ENCODE data around the gene PLB1. TPM values are rescaled to one million over a fixed set of nuclear protein-coding genes. Genes with fewer than 3 reads are reported as not detected.

Gene PLB1, protein sequence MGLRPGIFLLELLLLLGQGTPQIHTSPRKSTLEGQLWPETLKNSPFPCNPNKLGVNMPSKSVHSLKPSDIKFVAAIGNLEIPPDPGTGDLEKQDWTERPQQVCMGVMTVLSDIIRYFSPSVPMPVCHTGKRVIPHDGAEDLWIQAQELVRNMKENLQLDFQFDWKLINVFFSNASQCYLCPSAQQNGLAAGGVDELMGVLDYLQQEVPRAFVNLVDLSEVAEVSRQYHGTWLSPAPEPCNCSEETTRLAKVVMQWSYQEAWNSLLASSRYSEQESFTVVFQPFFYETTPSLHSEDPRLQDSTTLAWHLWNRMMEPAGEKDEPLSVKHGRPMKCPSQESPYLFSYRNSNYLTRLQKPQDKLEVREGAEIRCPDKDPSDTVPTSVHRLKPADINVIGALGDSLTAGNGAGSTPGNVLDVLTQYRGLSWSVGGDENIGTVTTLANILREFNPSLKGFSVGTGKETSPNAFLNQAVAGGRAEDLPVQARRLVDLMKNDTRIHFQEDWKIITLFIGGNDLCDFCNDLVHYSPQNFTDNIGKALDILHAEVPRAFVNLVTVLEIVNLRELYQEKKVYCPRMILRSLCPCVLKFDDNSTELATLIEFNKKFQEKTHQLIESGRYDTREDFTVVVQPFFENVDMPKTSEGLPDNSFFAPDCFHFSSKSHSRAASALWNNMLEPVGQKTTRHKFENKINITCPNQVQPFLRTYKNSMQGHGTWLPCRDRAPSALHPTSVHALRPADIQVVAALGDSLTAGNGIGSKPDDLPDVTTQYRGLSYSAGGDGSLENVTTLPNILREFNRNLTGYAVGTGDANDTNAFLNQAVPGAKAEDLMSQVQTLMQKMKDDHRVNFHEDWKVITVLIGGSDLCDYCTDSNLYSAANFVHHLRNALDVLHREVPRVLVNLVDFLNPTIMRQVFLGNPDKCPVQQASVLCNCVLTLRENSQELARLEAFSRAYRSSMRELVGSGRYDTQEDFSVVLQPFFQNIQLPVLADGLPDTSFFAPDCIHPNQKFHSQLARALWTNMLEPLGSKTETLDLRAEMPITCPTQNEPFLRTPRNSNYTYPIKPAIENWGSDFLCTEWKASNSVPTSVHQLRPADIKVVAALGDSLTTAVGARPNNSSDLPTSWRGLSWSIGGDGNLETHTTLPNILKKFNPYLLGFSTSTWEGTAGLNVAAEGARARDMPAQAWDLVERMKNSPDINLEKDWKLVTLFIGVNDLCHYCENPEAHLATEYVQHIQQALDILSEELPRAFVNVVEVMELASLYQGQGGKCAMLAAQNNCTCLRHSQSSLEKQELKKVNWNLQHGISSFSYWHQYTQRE (N-terminal part only)
- 1 to 10 TPM in 2 of 5 donors, under 1 TPM in 3; 0.07 to 2.5 (median 0.58) TPM for total RNA-seq
- total RNA-seq (2013) = 1.4 TPM
- total RNA-seq = 0.27 to 7.3 (median 1.7) reads per million in 29 experiments

DNA sequence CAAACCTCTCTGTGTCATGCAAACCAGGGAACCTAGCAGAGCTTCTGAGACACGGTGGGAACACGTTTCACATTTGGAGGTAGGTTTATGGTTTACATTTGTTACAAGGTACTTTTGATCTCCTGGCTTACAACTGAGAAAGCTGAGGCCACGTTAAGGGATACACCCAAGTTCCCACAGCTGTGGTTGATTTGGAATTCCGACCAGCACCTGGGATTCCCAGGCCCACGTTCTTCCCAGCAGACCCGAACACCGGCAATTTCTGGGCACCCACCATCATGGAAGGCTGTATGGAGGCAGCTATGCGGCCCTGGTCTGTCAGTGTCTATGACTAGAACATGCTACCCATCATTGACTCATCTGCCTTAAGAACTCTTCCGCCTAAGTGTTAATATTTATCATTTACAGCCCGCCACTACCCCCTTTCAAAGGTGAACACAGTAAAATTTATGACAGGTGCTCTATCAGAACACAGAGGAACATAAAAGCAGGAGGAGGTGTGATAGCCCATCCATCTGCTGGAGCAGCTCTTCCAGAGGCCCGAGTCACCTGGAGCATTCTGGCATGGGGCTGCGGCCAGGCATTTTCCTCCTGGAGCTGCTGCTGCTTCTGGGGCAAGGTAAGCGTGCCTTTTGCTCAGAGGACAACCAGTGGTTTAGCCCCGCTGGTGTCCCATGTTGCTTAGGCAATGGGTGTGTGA lies at the start of gene PLB1:
PLB1 (plus strand) TSS at position 510 of the 700 bp plus-strand sequence; CDS start at position 565, 55 bp downstream.
- no peaks in the 10 kb centered on the region for H3K4me1 ChIP-seq (ENCODE audit: control insufficient read depth in 1 of 2, extremely low read depth in 1 of 2, insufficient read depth in 2 of 2, low read length in 2 of 2)
- DNase-seq (no peak), ATAC-seq (replicated peaks in 1 of 4) (no peak)
- no peak within 1 kb of the TSS for H3K4me3 Mint-ChIP-seq
- H3K27ac ChIP-seq (ENCODE audit: low read length) = no peak within 1 kb of the TSS
- H3K9me3 ChIP-seq = no peaks in the 10 kb centered on the region
- H3K4me3 ChIP-seq (ENCODE audit: control insufficient read depth in 1 of 2, extremely low read depth in 1 of 2, low read length in 1 of 2) = no peak within 1 kb of the TSS
- H3K9me3 Mint-ChIP-seq = no peaks in the 10 kb centered on the region
- ChIA-PET POLR2A (no interaction called here), CTCF (interaction anchor here in 1 of 2 donors (0.5 kb wide), 1 partner anchor 29 kb away, joined by 3 read pairs; no protein-coding TSS in a partner anchor)
- 77% methylated on average over 10 of the region's 14 CpGs for WGBS (ENCODE audit: insufficient coverage)
- no peaks in the 10 kb centered on the region for H3K4me1 Mint-ChIP-seq
- peaks cover 2 to 3% of the 10 kb centered on the region in 2 donors for H3K27me3 Mint-ChIP-seq
- no peaks in the 10 kb centered on the region for H3K36me3 ChIP-seq (ENCODE audit: control insufficient read depth in 2 of 2, extremely low read depth in 1 of 2, insufficient read depth in 1 of 2, low read length in 1 of 2)
- H3K27me3 ChIP-seq (replicated peaks in 1 of 2; ENCODE audit: control insufficient read depth in 2 of 2, extremely low read depth in 1 of 2, insufficient read depth in 2 of 2, low read length in 1 of 2) = peaks cover 0 to 2% of the 10 kb centered on the region in 2 experiments
- H3K36me3 Mint-ChIP-seq = no peaks in the 10 kb centered on the region
- H3K27ac Mint-ChIP-seq = no peak within 1 kb of the TSS

DNA sequence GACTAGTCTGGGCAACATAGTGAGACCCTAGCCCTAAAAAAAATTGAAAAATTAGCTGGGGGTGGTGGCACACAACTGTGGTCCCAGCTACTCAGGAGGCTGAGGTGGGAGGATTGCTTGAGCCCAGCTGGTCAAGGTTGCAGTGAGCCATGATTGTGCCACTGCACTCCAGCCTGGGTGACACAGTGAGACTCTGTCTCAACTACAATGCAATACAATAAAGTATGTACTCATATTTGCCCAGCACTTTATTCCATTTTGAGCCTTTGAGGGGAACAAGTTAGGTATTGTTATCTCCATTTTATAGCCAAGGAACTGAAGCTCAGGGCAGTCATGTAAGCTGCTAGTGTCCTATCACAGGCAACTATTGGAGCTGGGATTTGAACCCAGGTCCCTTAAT lies 49.3 kb upstream of the PLB1 start:
- Histone ChIP-seq H3K4me3 (ENCODE audit: control insufficient read depth in 1 of 2, extremely low read depth in 1 of 2, low read length in 1 of 2) (no peak overlapping the region), H3K36me3 (ENCODE audit: control insufficient read depth in 2 of 2, extremely low read depth in 1 of 2, insufficient read depth in 1 of 2, low read length in 1 of 2) (no peaks in the 10 kb centered on the region), H3K27me3 (replicated peaks in 1 of 2; ENCODE audit: control insufficient read depth in 2 of 2, extremely low read depth in 1 of 2, insufficient read depth in 2 of 2, low read length in 1 of 2) (no peaks in the 10 kb centered on the region), H3K4me1 (ENCODE audit: control insufficient read depth in 1 of 2, extremely low read depth in 1 of 2, insufficient read depth in 2 of 2, low read length in 2 of 2) (no peaks in the 10 kb centered on the region), H3K27ac (ENCODE audit: low read length) (no peak overlapping the region), H3K9me3 (no peaks in the 10 kb centered on the region)
- no peaks in the 10 kb centered on the region for H3K27me3 Mint-ChIP-seq
- peaks cover 0 to 24% (median 14%) of the 10 kb centered on the region in 3 donors for H3K4me1 Mint-ChIP-seq
- ChIA-PET CTCF (interaction anchor here in 1 of 2 donors (0.5 kb wide), 2 partner anchors 36 to 215 kb away, joined by 3 to 13 read pairs; no protein-coding TSS in a partner anchor), POLR2A (no interaction called here)
- no peak for ATAC-seq (replicated peaks in 1 of 4)
- no peak for DNase-seq
- H3K9me3 Mint-ChIP-seq = no peaks in the 10 kb centered on the region
- no peak overlapping the region for H3K27ac Mint-ChIP-seq
- no peak overlapping the region for H3K4me3 Mint-ChIP-seq
- no peaks in the 10 kb centered on the region for H3K36me3 Mint-ChIP-seq

DNA sequence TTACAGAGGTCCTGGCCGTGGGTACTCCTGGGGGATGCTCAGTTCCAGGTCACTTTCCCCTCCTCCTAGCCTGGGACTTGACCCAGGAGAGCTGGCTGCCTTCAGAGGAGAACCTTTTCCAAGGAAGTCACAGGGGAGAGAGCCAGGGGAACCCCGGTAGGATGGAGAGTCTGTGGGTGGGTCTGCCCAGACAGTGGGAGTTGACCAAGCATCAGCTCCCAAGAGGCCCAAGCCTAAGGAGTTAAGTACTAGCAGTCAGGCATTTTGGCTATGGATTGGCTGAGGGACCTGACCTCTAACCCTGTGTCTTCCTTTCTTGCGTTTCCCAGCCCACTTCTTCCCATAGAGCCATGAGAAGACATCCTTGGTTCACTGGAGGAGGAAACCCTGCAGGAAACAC lies 48.8 kb upstream of the PLB1 start:
- WGBS (ENCODE audit: insufficient coverage) = 88% methylated on average over 1 of the region's 3 CpGs
- Mint-ChIP-seq H3K36me3 (no peaks in the 10 kb centered on the region), H3K27me3 (no peaks in the 10 kb centered on the region), H3K27ac (no peak overlapping the region), H3K9me3 (no peaks in the 10 kb centered on the region), H3K4me1 (peaks cover 0 to 24% (median 14%) of the 10 kb centered on the region in 3 donors), H3K4me3 (no peak overlapping the region)
- DNase-seq = no peak
- POLR2A ChIA-PET = no interaction called here
- no peaks in the 10 kb centered on the region for H3K27me3 ChIP-seq (replicated peaks in 1 of 2; ENCODE audit: control insufficient read depth in 2 of 2, extremely low read depth in 1 of 2, insufficient read depth in 2 of 2, low read length in 1 of 2)
- ATAC-seq (replicated peaks in 1 of 4) = no peak
- no peaks in the 10 kb centered on the region for H3K9me3 ChIP-seq
- CTCF ChIA-PET = no interaction called here
- H3K4me1 ChIP-seq (ENCODE audit: control insufficient read depth in 1 of 2, extremely low read depth in 1 of 2, insufficient read depth in 2 of 2, low read length in 2 of 2) = peaks cover 0 to 1% of the 10 kb centered on the region in 2 experiments
- H3K36me3 ChIP-seq (ENCODE audit: control insufficient read depth in 2 of 2, extremely low read depth in 1 of 2, insufficient read depth in 1 of 2, low read length in 1 of 2) = no peaks in the 10 kb centered on the region
- H3K27ac ChIP-seq (ENCODE audit: low read length) = no peak overlapping the region
- no peak overlapping the region for H3K4me3 ChIP-seq (ENCODE audit: control insufficient read depth in 1 of 2, extremely low read depth in 1 of 2, low read length in 1 of 2)

DNA sequence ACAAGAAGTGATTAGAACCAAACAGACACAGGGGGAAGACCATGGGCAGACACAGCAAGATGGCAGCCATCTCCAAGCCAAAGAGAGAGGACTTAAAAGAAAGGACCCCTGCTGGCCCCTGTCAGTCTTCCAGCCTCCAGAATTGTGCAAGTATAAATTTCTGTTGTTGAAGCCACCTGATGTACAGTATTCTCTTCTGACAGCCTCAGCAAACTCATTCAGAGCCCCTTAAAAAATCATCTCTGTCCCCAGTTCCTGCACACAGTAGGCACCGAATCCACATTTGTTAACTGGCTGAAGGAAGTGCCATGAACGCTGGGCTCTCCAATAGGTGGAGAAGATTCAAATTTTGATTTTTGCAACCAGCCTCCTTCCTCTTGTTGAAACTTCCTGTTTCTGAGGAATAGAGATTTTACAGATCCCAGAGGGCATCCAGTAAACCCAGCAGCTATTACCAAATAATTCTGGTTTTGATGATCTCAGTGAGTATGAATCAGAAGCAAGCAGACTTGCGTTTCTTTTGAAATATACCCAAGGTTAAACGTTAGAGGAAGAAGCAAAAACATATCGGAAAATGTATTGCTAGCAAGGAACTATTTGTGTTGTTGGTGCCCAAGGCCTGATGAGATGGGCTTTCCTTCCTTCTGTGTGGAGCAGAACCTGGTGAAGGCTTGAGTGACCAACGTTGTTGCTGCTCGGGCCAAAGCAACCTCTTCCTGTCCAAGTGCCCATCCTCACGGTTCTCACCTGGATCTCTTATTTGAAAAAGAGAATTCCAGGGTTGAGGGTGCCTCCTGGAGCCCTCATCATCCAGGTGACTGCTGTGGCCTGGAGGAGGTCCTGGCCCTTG lies 47.7 kb upstream of the PLB1 start:
- Mint-ChIP-seq H3K9me3 (no peaks in the 10 kb centered on the region), H3K4me1 (peaks cover 0 to 24% (median 17%) of the 10 kb centered on the region in 3 donors), H3K36me3 (no peaks in the 10 kb centered on the region), H3K4me3 (no peak overlapping the region), H3K27me3 (no peaks in the 10 kb centered on the region), H3K27ac (no peak overlapping the region)
- H3K4me3 ChIP-seq (ENCODE audit: control insufficient read depth in 1 of 2, extremely low read depth in 1 of 2, low read length in 1 of 2) = no peak overlapping the region
- ATAC-seq (replicated peaks in 1 of 4) = no peak
- H3K27ac ChIP-seq (ENCODE audit: low read length) = no peak overlapping the region
- no peaks in the 10 kb centered on the region for H3K9me3 ChIP-seq
- peaks cover 0 to 10% of the 10 kb centered on the region in 2 experiments for H3K4me1 ChIP-seq (ENCODE audit: control insufficient read depth in 1 of 2, extremely low read depth in 1 of 2, insufficient read depth in 2 of 2, low read length in 2 of 2)
- H3K36me3 ChIP-seq (ENCODE audit: control insufficient read depth in 2 of 2, extremely low read depth in 1 of 2, insufficient read depth in 1 of 2, low read length in 1 of 2) = no peaks in the 10 kb centered on the region
- ChIA-PET CTCF (no interaction called here), POLR2A (no interaction called here)
- DNase-seq = no peak
- 72% methylated on average over 3 of the region's 8 CpGs for WGBS (ENCODE audit: insufficient coverage)
- no peaks in the 10 kb centered on the region for H3K27me3 ChIP-seq (replicated peaks in 1 of 2; ENCODE audit: control insufficient read depth in 2 of 2, extremely low read depth in 1 of 2, insufficient read depth in 2 of 2, low read length in 1 of 2)

DNA sequence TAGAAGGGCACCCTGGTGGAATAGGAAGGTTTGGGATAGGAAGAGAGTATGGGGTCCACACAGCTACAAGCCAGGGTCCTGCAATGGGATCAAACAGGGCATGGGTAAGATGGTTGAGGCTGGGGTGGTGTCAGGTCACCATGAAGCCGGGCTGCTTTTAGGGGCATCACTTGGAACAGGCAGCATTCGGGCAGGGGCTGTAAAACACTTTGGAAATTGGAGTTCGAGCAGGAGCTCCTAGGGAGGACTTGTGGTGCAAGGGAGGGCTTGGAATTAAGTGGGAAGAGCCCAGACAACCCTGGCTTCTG lies 47.1 kb upstream of the PLB1 start:
- Histone ChIP-seq H3K27ac (ENCODE audit: low read length) (no peak overlapping the region), H3K36me3 (ENCODE audit: control insufficient read depth in 2 of 2, extremely low read depth in 1 of 2, insufficient read depth in 1 of 2, low read length in 1 of 2) (no peaks in the 10 kb centered on the region), H3K27me3 (replicated peaks in 1 of 2; ENCODE audit: control insufficient read depth in 2 of 2, extremely low read depth in 1 of 2, insufficient read depth in 2 of 2, low read length in 1 of 2) (no peaks in the 10 kb centered on the region), H3K4me1 (ENCODE audit: control insufficient read depth in 1 of 2, extremely low read depth in 1 of 2, insufficient read depth in 2 of 2, low read length in 2 of 2) (peaks cover 0 to 10% of the 10 kb centered on the region in 2 experiments), H3K4me3 (ENCODE audit: control insufficient read depth in 1 of 2, extremely low read depth in 1 of 2, low read length in 1 of 2) (no peak overlapping the region), H3K9me3 (no peaks in the 10 kb centered on the region)
- no peaks in the 10 kb centered on the region for H3K27me3 Mint-ChIP-seq
- no peak overlapping the region for H3K4me3 Mint-ChIP-seq
- 100% methylated on average over 2 of the region's 3 CpGs for WGBS (ENCODE audit: insufficient coverage)
- ChIA-PET CTCF (interaction anchor here in 1 of 2 donors (0.6 kb wide), 1 partner anchor 26 kb away, joined by 4 read pairs; no protein-coding TSS in a partner anchor), POLR2A (interaction anchor here in 1 of 2 donors (0.6 kb wide), 1 partner anchor 292 kb away, joined by 4 read pairs; no protein-coding TSS in a partner anchor)
- H3K4me1 Mint-ChIP-seq = peaks cover 0 to 24% (median 17%) of the 10 kb centered on the region in 3 donors
- DNase-seq (no peak), ATAC-seq (replicated peaks in 1 of 4) (no peak)
- no peak overlapping the region for H3K27ac Mint-ChIP-seq
- no peaks in the 10 kb centered on the region for H3K36me3 Mint-ChIP-seq
- no peaks in the 10 kb centered on the region for H3K9me3 Mint-ChIP-seq

Measured in T-cell (primary cell).